Measurements from ENCODE around the gene HIF1A. TPM values are rescaled to one million over a fixed set of nuclear protein-coding genes. Genes with fewer than 3 reads are reported as not detected.

Gene HIF1A
- total and polyA plus RNA-seq, 2 donors from 2014 or later, result 57.8 to 358 TPM

- peak; percentile 42 for FAIRE-seq
- H3K4me1 ChIP-seq (ENCODE audit: control insufficient read depth in 2 of 3, insufficient read depth in 2 of 3, low read depth in 1 of 3, low read length in 3 of 3), result no peaks in the 10 kb centered on the region
- no peak overlapping the region for H3K4me3 ChIP-seq (ENCODE audit: low read length in 3 of 3)
- intact Hi-C loops (cut with DNase I), result loop anchor here (10.0 kb wide), 1 partner anchor 266 kb away; no protein-coding TSS in a partner anchor
- peaks cover 11 to 52% (median 39%) of the 10 kb centered on the region in 3 donors for H3K36me3 ChIP-seq (ENCODE audit: control insufficient read depth in 2 of 3, insufficient read depth in 3 of 3, low read length in 3 of 3)
- peak in 1 of 5 donors; percentile 26 for DNase-seq
- no peak overlapping the region for H3K9ac ChIP-seq (ENCODE audit: low read length in 3 of 3)
- TF ChIP-seq CTCF (IDR thresholded peaks at IDR 0.05; ENCODE audit: borderline replicate concordance, extremely low read depth, insufficient read depth), result peak; percentile 36
- peak overlapping the region in 1 of 2 donors; percentile 44 for H3K27ac ChIP-seq (ENCODE audit: low read depth in 2 of 2, low read length in 2 of 2)
- no peaks in the 10 kb centered on the region for H3K9me3 ChIP-seq (ENCODE audit: control insufficient read depth in 2 of 3, insufficient read depth in 1 of 3, low read length in 3 of 3)
- H3K27me3 ChIP-seq (ENCODE audit: control insufficient read depth, insufficient read depth, low read length), result no peaks in the 10 kb centered on the region
These were observed 35.6 kb downstream of the HIF1A start for GRCh38 chr14:61730756-61731373.

GRCh38 chr14:61733972-61734371 is 38.7 kb downstream of the HIF1A start:
- H3K27ac ChIP-seq (ENCODE audit: low read depth in 2 of 2, low read length in 2 of 2), result no peak overlapping the region
- H3K27me3 ChIP-seq (ENCODE audit: control insufficient read depth, insufficient read depth, low read length), result no peaks in the 10 kb centered on the region
- no peak for TF ChIP-seq CTCF (IDR thresholded peaks at IDR 0.05; ENCODE audit: borderline replicate concordance, extremely low read depth, insufficient read depth)
- FAIRE-seq, result no peak
- intact Hi-C loops (cut with DNase I), result loop anchor here (10.0 kb wide), 1 partner anchor 269 kb away; no protein-coding TSS in a partner anchor
- H3K4me1 ChIP-seq (ENCODE audit: control insufficient read depth in 2 of 3, insufficient read depth in 2 of 3, low read depth in 1 of 3, low read length in 3 of 3), result no peaks in the 10 kb centered on the region
- H3K36me3 ChIP-seq (ENCODE audit: control insufficient read depth in 2 of 3, insufficient read depth in 3 of 3, low read length in 3 of 3), result peaks cover 11 to 50% (median 32%) of the 10 kb centered on the region in 3 donors
- H3K4me3 ChIP-seq (ENCODE audit: low read length in 3 of 3), result no peak overlapping the region
- DNase-seq, result no peak
- no peak overlapping the region for H3K9ac ChIP-seq (ENCODE audit: low read length in 3 of 3)
- no peaks in the 10 kb centered on the region for H3K9me3 ChIP-seq (ENCODE audit: control insufficient read depth in 2 of 3, insufficient read depth in 1 of 3, low read length in 3 of 3)

- TF ChIP-seq CTCF (IDR thresholded peaks at IDR 0.05; ENCODE audit: borderline replicate concordance, extremely low read depth, insufficient read depth), result no peak
- Histone ChIP-seq H3K9ac (ENCODE audit: low read length in 3 of 3) (no peak overlapping the region), H3K27ac (ENCODE audit: low read depth in 2 of 2, low read length in 2 of 2) (no peak overlapping the region), H3K36me3 (ENCODE audit: control insufficient read depth in 2 of 3, insufficient read depth in 3 of 3, low read length in 3 of 3) (peaks cover 11 to 54% (median 37%) of the 10 kb centered on the region in 3 donors), H3K4me1 (ENCODE audit: control insufficient read depth in 2 of 3, insufficient read depth in 2 of 3, low read depth in 1 of 3, low read length in 3 of 3) (no peaks in the 10 kb centered on the region), H3K9me3 (ENCODE audit: control insufficient read depth in 2 of 3, insufficient read depth in 1 of 3, low read length in 3 of 3) (no peaks in the 10 kb centered on the region), H3K27me3 (ENCODE audit: control insufficient read depth, insufficient read depth, low read length) (no peaks in the 10 kb centered on the region), H3K4me3 (ENCODE audit: low read length in 3 of 3) (no peak overlapping the region)
- no peak for FAIRE-seq
- intact Hi-C loops (cut with DNase I), result loop anchor here (10.0 kb wide), 1 partner anchor 272 kb away; no protein-coding TSS in a partner anchor
- DNase-seq, result no peak
These were observed 41.4 kb downstream of the HIF1A start for GRCh38 chr14:61736751-61737150.

Measured in kidney (tissue), 14 donors.